ENCODE results near the gene LEF1. TPM values are rescaled to one million over a fixed set of nuclear protein-coding genes. Genes with fewer than 3 reads are reported as not detected.

Gene LEF1
- total RNA-seq: 100 to 1,000 TPM; 281 to 309 TPM

DNA sequence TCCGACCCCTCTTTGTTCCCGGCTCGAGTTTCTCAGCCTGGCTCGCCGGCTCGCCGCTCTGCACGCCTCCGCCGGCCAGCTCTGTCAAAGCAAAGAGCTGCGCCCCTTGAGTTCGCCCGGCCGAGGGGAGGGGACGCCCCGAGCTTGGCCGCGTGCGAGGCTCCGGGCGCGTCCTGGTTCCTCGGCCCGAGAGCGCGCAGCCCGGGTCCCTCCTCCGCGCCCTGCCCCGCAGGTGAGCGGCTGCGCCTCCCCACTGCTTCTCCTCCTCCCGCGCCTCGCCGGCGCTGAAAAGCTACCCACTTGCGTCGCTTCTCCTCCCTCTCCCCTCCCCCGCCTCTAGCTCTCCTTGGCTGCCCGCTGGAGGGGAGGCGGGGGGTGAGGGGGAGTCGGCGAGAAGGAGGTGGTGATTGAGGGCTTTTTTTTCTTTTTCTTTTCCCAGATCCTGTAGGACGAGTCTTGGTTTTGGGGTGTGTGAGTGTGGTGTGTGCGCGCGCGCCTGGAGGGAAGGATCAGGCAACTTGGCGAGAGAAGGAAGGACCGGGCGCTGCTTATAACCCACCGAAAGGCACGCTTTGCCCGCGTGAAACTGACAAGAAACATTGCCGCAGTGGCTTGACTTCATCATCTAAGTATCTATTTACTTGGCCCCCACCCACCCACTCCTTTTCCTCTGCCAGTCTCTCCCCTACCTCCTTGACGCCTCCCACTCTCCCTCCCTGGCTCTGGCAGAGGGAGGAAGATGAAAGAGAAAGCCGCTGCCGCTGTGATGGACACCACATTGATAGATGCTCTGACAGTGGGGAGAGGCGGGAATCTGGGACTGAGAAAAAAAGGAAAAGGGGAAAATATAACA, at the start of gene LEF1:
TSS of gene LEF1 (minus strand) at position 262 of the 853 bp plus-strand sequence. CDS start 1,165 bp downstream, outside the sequence.
- H3K27me3 Mint-ChIP-seq: peaks cover 5% of the 10 kb centered on the region
- DNase-seq (peak; percentile 83), ATAC-seq (ENCODE audit: low read depth) (peak; percentile 27)
- POLR2A ChIA-PET: interaction anchor here (0.6 to 8.8 kb wide), 23 partner anchors 9 to 451 kb away, joined by 3 to 73 read pairs (median 4); partner anchors contain the start of gene RPL34
- H3K27ac Mint-ChIP-seq: peak within 1 kb of the TSS; percentile 96
- peaks cover 34% of the 10 kb centered on the region for H3K4me1 Mint-ChIP-seq
- H3K4me3 Mint-ChIP-seq: peak within 1 kb of the TSS; percentile 99
- H3K9me3 Mint-ChIP-seq: no peaks in the 10 kb centered on the region
- H3K36me3 Mint-ChIP-seq: peaks cover 15% of the 10 kb centered on the region

DNA sequence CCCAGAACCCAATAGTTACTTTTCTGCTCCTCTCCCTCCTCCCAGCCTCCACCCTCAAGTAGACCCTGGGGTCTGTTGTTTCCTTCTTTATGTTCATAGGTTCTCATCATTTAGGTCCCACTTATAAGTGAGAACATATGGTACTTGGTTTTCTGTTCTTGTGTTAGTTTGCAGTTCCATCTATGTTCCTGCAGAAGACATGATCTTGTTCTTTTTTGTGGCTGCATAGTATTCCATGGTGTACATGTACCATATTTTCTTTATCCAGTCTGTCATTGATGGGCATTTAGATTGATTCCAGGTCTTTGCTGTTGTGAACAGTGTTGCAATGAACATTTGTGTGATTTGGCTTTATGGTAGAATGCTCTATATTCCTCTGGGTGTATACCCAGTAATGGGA, 47.8 kb upstream of the LEF1 start:
- H3K27me3 Mint-ChIP-seq: no peaks in the 10 kb centered on the region
- peaks cover 8% of the 10 kb centered on the region for H3K9me3 Mint-ChIP-seq
- H3K4me3 Mint-ChIP-seq: no peak overlapping the region
- no peak overlapping the region for H3K27ac Mint-ChIP-seq
- H3K4me1 Mint-ChIP-seq: peaks cover 1% of the 10 kb centered on the region
- ATAC-seq (ENCODE audit: low read depth) (no peak), DNase-seq (no peak)
- H3K36me3 Mint-ChIP-seq: peaks cover 9% of the 10 kb centered on the region
- POLR2A ChIA-PET: interaction anchor here (0.6 kb wide), 1 partner anchor 300 kb away, joined by 3 read pairs; no protein-coding TSS in a partner anchor

DNA sequence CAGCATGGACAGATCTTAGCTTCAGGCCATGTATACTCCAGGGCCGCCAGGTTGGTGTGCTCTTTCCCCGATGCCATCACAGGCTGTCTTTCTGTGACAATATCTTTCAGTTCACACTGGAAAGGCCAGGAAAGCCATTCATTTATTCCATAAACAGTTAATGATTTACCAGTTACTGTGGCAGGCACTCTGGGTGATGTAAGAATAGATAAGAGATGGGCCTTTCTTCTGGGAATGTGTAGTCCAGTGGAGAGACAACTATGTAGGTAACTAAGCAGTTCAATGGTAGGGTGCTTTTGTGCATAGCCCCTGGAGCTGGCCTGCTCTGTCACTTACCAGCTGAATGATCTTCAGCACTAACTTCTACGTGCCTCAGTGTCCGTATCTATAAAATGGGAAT, 46.3 kb upstream of the LEF1 start:
- H3K4me1 Mint-ChIP-seq: peaks cover 1% of the 10 kb centered on the region
- ATAC-seq (ENCODE audit: low read depth) (no peak), DNase-seq (no peak)
- H3K27me3 Mint-ChIP-seq: no peaks in the 10 kb centered on the region
- no peak overlapping the region for H3K4me3 Mint-ChIP-seq
- H3K27ac Mint-ChIP-seq: no peak overlapping the region
- peaks cover 11% of the 10 kb centered on the region for H3K36me3 Mint-ChIP-seq
- POLR2A ChIA-PET: no interaction called here
- peaks cover 8% of the 10 kb centered on the region for H3K9me3 Mint-ChIP-seq

DNA sequence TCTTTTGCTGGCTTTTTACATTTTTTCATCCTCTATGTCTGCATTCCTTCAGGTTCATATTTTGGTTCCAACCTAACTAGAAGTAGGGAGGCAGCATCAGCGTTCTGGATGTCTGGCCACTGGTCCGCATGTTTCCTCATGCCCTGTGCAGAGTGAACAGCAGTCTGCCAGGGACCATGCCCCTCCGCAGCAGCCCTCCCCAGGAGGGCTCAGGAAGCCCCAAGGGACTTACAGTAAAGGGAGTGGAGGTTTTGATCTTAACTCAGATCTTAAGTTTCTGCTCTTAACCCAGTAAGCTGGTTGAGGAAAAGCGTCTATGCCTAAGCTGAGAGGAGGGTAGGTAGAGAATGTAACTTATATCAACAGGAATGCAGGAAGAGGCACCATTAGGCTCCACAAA, 45.0 kb upstream of the LEF1 start:
- H3K4me1 Mint-ChIP-seq: peaks cover 1% of the 10 kb centered on the region
- ATAC-seq (ENCODE audit: low read depth) (no peak), DNase-seq (no peak)
- no peak overlapping the region for H3K4me3 Mint-ChIP-seq
- POLR2A ChIA-PET: no interaction called here
- peaks cover 10% of the 10 kb centered on the region for H3K36me3 Mint-ChIP-seq
- no peak overlapping the region for H3K27ac Mint-ChIP-seq
- H3K27me3 Mint-ChIP-seq: peaks cover 3% of the 10 kb centered on the region
- peaks cover 8% of the 10 kb centered on the region for H3K9me3 Mint-ChIP-seq

DNA sequence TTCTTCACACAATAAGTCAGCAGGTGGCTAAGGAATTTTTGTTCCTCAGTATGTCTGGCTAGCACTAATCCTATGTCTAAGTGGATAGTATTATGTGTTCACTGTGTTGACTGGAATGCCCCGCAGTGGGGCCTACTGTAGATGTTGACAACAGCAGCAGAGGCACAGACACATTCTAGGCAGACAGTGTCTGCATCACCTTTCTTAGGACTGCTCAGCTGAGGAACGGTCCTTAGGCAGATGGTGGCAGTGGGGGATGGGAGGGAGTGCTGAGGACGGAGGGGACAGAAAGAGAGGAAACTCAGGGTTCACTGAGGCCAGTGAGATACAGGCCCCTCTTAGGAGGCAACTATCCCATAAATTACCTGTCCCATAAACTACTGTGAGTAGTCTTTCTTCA, 44.6 kb upstream of the LEF1 start:
- ATAC-seq (ENCODE audit: low read depth) (no peak), DNase-seq (no peak)
- no peak overlapping the region for H3K4me3 Mint-ChIP-seq
- H3K27me3 Mint-ChIP-seq: peaks cover 3% of the 10 kb centered on the region
- H3K9me3 Mint-ChIP-seq: peaks cover 8% of the 10 kb centered on the region
- H3K4me1 Mint-ChIP-seq: peaks cover 1% of the 10 kb centered on the region
- no peak overlapping the region for H3K27ac Mint-ChIP-seq
- H3K36me3 Mint-ChIP-seq: peaks cover 10% of the 10 kb centered on the region
- POLR2A ChIA-PET: no interaction called here

DNA sequence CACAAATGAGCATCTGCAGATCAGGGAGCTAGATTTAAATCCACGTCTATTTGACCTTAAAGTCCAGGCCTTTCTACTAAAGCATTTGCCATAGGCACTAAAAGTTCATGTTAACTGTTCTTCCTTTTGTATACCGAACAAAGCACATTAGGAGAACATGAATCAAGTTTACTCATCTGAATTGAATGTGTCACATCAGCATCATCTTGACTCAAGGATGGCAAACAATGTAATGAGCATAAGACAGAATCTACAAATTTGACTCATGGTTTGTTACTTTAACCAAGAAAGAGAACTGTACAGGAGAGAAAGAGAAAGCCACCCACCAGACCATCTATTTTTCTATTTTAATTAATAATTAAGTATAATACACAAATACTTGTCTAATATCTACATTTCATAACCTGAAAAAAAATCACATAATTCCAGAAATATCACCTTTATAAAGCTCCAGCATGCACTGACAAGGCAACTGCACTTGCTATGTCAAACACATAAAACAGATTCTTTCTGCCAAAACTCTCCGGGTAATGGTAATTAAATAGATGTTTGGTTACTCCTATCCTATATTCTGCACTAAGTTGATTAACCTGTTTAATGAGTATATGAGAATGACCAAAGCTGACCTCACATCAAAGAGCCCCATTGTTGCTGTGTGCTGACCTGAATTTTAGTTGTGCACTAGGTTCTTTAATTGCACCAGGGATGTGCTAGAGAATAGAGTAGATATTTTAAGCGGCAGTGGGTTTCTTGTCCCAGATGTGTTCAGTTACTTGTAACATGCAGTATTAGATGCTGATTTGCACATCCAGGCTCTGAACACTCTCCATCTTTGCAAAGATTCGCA, 42.5 kb upstream of the LEF1 start:
- Mint-ChIP-seq H3K27me3 (peaks cover 3% of the 10 kb centered on the region), H3K9me3 (no peaks in the 10 kb centered on the region), H3K27ac (no peak overlapping the region), H3K36me3 (peaks cover 3% of the 10 kb centered on the region), H3K4me1 (peaks cover 1% of the 10 kb centered on the region), H3K4me3 (no peak overlapping the region)
- ATAC-seq (ENCODE audit: low read depth) (no peak), DNase-seq (no peak)
- POLR2A ChIA-PET: no interaction called here

DNA sequence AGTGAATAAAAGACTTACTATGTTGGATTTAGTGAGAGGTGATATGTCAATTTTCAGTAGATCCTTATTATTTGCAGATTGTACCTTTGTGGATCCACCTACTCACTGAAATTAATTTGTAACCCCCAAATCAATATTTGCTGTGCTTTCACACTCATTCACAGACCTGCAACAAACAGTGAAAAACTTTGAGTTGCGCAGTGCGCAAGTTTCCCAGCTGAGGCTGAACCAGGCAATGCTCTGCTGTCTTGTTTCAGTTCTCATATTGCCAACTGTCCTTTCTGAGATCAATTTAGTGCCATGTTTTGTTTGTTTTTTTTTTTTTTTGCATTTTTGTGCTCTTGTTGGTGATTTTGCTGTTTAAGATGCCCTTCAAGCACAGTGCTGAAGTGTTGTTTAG, 40.8 kb upstream of the LEF1 start:
- H3K27me3 Mint-ChIP-seq: peaks cover 3% of the 10 kb centered on the region
- H3K36me3 Mint-ChIP-seq: peaks cover 6% of the 10 kb centered on the region
- H3K4me3 Mint-ChIP-seq: no peak overlapping the region
- H3K27ac Mint-ChIP-seq: no peak overlapping the region
- POLR2A ChIA-PET: interaction anchor here (0.7 kb wide), 1 partner anchor 216 kb away, joined by 3 read pairs; no protein-coding TSS in a partner anchor
- ATAC-seq (ENCODE audit: low read depth) (no peak), DNase-seq (no peak)
- peaks cover 9% of the 10 kb centered on the region for H3K4me1 Mint-ChIP-seq
- no peaks in the 10 kb centered on the region for H3K9me3 Mint-ChIP-seq

DNA sequence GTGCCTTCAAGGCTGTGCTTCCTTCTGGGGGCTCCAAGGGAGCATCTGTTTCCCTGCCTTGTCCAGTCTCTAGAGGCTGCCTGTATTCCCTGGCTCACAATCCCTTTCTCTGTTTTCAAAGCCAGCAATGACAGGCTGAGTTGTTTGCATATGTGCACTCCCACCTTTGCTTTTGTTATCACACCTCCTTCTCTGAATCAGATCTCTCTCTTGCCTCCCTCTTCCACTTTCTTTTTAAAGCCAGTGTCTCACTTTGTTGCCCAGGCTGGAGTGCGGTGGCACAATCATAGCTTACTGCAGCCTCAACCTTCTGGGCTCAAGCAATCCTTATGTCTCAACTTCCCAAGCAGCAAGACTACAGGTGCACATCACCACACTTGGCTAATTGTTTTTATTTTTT, 37.1 kb upstream of the LEF1 start:
- no peak overlapping the region for H3K27ac Mint-ChIP-seq
- POLR2A ChIA-PET: no interaction called here
- H3K27me3 Mint-ChIP-seq: peaks cover 3% of the 10 kb centered on the region
- H3K36me3 Mint-ChIP-seq: peaks cover 11% of the 10 kb centered on the region
- H3K4me3 Mint-ChIP-seq: no peak overlapping the region
- DNase-seq (no peak), ATAC-seq (ENCODE audit: low read depth) (no peak)
- peaks cover 3% of the 10 kb centered on the region for H3K9me3 Mint-ChIP-seq
- H3K4me1 Mint-ChIP-seq: peaks cover 19% of the 10 kb centered on the region

DNA sequence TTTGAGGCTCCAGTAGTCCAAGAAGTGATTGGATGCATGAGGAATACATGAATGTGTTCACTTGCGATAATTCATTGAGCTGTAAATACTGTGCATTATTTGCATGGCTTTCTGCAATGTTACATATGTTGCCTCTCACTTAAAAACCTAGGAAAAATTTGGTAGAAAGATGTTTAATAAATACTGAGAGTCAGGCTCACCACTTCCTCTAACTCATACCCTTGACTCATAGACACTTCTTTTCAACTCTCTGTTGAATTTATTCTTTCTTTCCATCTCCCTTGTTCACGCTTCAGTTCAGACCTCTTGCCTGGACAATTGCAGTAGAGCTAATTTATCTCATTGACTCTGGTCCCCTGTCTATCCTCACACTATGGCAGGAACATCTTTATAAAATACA, 35.8 kb upstream of the LEF1 start:
- Mint-ChIP-seq H3K27ac (no peak overlapping the region), H3K4me3 (no peak overlapping the region), H3K9me3 (peaks cover 3% of the 10 kb centered on the region), H3K4me1 (peaks cover 20% of the 10 kb centered on the region), H3K36me3 (peaks cover 9% of the 10 kb centered on the region), H3K27me3 (peaks cover 1% of the 10 kb centered on the region)
- no peak for DNase-seq
- POLR2A ChIA-PET: no interaction called here
- ATAC-seq (ENCODE audit: low read depth): peak; percentile 39

DNA sequence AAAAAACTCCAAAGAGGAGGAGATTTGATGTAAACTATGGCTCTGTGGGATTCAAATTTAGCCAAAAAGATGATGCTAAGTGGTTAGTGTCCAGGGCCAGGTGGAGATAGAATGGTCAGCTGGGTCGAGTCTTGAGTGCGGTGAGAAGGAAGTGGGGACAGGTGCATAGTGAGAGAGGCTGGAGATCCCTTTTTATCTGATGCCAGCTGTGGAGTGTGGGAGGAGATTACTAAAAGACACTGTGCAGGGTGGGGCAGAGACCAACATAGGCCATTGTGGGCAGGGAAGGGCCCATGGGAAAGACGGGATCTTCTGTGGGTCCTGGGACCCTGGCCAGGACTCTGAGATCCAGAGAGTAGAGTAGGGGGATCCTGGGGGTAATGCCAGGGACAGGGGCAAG, 34.6 kb upstream of the LEF1 start:
- H3K36me3 Mint-ChIP-seq: peaks cover 9% of the 10 kb centered on the region
- POLR2A ChIA-PET: no interaction called here
- H3K27ac Mint-ChIP-seq: peak overlapping the region; percentile 3

DNA sequence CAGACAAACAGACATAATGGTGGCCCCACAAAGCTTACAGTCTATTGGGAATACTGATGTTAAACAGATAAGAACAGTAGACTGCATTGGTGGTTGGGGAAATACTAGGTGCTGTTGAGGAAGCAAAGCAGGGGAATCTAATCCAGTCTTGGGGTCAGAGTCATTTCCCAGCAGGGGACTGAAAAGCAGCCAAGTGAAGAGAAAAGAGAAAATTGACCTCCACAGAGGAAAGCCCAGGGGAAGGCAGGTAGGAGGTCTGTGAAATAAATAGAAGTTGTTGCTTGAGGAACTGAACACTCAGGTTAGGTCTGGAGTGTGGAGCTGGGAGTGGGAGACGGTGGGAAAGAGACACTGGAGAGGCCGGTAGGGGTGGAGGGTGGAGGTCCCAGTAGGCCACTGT, 33.0 kb upstream of the LEF1 start:
- H3K27me3 Mint-ChIP-seq: no peaks in the 10 kb centered on the region
- no peak overlapping the region for H3K27ac Mint-ChIP-seq
- no peak overlapping the region for H3K4me3 Mint-ChIP-seq
- ATAC-seq (ENCODE audit: low read depth) (no peak), DNase-seq (no peak)
- H3K9me3 Mint-ChIP-seq: peaks cover 3% of the 10 kb centered on the region
- peaks cover 20% of the 10 kb centered on the region for H3K4me1 Mint-ChIP-seq
- H3K36me3 Mint-ChIP-seq: peaks cover 9% of the 10 kb centered on the region
- POLR2A ChIA-PET: no interaction called here

More for the DNA sequence above, 34.6 kb upstream of the LEF1 start:
- Mint-ChIP-seq H3K27me3 (no peaks in the 10 kb centered on the region), H3K9me3 (peaks cover 3% of the 10 kb centered on the region), H3K4me3 (no peak overlapping the region), H3K4me1 (peaks cover 20% of the 10 kb centered on the region)
- DNase-seq (no peak), ATAC-seq (ENCODE audit: low read depth) (no peak)

DNA sequence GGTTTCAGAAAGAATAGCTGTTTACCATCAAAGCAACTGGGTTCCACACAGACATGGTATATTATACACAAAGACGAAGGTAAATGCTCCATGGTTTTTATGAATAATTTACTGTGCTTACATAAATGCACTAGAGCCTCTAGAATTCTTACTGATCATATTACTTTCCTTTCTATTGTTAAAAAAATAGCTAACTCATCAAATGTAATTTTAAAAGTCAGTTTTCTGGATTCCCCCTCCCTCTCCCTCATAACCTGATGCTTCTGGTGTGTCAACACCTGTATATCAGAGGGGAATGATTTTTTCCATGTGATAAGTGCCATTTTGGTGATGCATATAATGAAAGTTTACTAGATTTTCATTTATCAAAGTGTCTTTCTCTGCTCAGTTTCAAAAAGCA, 31.1 kb upstream of the LEF1 start:
- Mint-ChIP-seq H3K27ac (no peak overlapping the region), H3K36me3 (peaks cover 7% of the 10 kb centered on the region), H3K9me3 (peaks cover 3% of the 10 kb centered on the region), H3K4me3 (no peak overlapping the region), H3K27me3 (no peaks in the 10 kb centered on the region), H3K4me1 (peaks cover 15% of the 10 kb centered on the region)
- no peak for DNase-seq
- ATAC-seq (ENCODE audit: low read depth): no peak
- POLR2A ChIA-PET: no interaction called here

DNA sequence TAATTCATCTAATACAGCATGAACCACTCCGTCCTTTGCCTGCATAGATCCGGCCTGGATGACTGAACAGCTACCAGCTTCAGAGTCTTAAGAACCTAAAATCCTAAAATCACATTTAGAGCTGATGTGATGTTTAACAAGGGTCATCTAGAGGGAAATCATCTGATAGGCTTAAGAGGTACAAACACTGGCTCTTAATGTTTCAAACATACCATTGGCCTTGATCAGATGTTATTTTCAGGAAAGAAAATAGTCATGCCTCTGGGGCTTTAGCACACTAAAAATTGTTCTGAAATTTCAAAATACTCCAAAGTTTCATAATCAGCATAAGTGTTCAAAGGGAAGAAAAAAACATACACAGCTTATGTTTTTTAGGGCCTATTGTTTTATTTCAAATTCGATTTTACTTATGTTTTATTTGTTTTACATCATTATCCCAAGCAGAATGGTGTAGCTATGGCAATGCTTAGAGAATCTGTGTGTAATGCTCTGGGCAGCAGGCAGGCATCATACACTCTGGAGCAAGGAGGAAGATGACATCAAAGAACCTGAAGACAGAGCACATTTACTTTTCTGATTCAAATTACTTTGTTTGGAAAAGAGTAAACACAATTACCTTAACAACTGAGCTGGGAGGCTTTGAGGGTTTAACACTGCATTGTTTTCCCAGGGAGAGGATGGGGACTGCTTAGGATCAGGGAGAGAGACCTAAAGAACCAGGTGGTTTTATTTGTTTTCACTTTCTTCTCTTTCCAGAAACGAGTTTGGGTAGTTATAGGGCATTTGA, 25.3 kb upstream of the LEF1 start:
- Mint-ChIP-seq H3K36me3 (no peaks in the 10 kb centered on the region), H3K4me1 (peaks cover 11% of the 10 kb centered on the region), H3K4me3 (no peak overlapping the region), H3K27me3 (no peaks in the 10 kb centered on the region), H3K9me3 (no peaks in the 10 kb centered on the region), H3K27ac (no peak overlapping the region)
- POLR2A ChIA-PET: interaction anchor here (0.6 kb wide), 1 partner anchor 55 kb away, joined by 3 read pairs; no protein-coding TSS in a partner anchor
- DNase-seq (no peak), ATAC-seq (ENCODE audit: low read depth) (no peak)
